ENCODE data around the gene HOMEZ.

GRCh38 chr14:23306412-23307145, 20.6 kb upstream of the HOMEZ start, which contains the start of gene BCL2L2:
- TF ChIP-seq CTCF (IDR thresholded peaks at IDR 0.05 in 2 of 3, conservative IDR thresholded peaks at IDR 0.05 in 1 of 3; ENCODE audit: borderline replicate concordance in 1 of 3, insufficient read depth in 1 of 3, low read depth in 2 of 3, low read length in 2 of 3): no peak
- TF ChIP-seq ZNF274 (IDR thresholded peaks at IDR 0.05; ENCODE audit: low read depth, low read length): no peak
- TF ChIP-seq ZFX (IDR thresholded peaks at IDR 0.05): peak; percentile 89
- TF ChIP-seq POLR2AphosphoS5 (IDR thresholded peaks at IDR 0.05; ENCODE audit: low read depth, low read length): peak; percentile 89
- TF ChIP-seq TCF7L2 (IDR thresholded peaks at IDR 0.05; ENCODE audit: borderline replicate concordance, extremely low read depth, insufficient read depth, insufficient read length): no peak
- TF ChIP-seq ELF1 (IDR thresholded peaks at IDR 0.05; ENCODE audit: borderline replicate concordance, low read depth): no peak
- TF ChIP-seq ZBTB33 (IDR thresholded peaks at IDR 0.05; ENCODE audit: extremely low read depth, insufficient replicate concordance, low read length): no peak
- no peak for TF ChIP-seq EZH2 (IDR thresholded peaks at IDR 0.05)

Data from HCT116 (cell line).